HG03097 (cell line): ENCODE measurements around the gene CDK9.

Experiments used
- ATAC-seq: cut with Tn5 transposase; IDR thresholded peaks from one replicate; pipeline ENCODE4 v1.9.1; 2021; ENCODE audit not compliant: unreplicated experiment, low FRiP score

The CDK9 gene

GRCh38 chr9:127761061-127761460, 24.8 kb upstream of the CDK9 start:
- ATAC-seq, result no peak

- ATAC-seq, result no peak
Observed at GRCh38 chr9:127761491-127761956, 24.3 kb upstream of the CDK9 start.

GRCh38 chr9:127762111-127762676, 23.6 kb upstream of the CDK9 start:
- ATAC-seq, result no peak

GRCh38 chr9:127763918-127764384, 21.9 kb upstream of the CDK9 start:
- no peak for ATAC-seq

- no peak for ATAC-seq
Observed at GRCh38 chr9:127765418-127765817, 20.4 kb upstream of the CDK9 start.

- no peak for ATAC-seq
Observed at GRCh38 chr9:127767410-127767809, 18.4 kb upstream of the CDK9 start.

GRCh38 chr9:127767909-127768331, 17.9 kb upstream of the CDK9 start:
- no peak for ATAC-seq

GRCh38 chr9:127768698-127769097, 17.1 kb upstream of the CDK9 start:
- ATAC-seq, result no peak

- ATAC-seq, result no peak
Observed at GRCh38 chr9:127769101-127769500, 16.7 kb upstream of the CDK9 start.

- no peak for ATAC-seq
Observed at GRCh38 chr9:127769929-127770582, 15.8 kb upstream of the CDK9 start.

GRCh38 chr9:127770583-127770904, 15.3 kb upstream of the CDK9 start:
- no peak for ATAC-seq

GRCh38 chr9:127770905-127771569, 14.8 kb upstream of the CDK9 start:
- ATAC-seq, result peak; percentile 89

- ATAC-seq, result no peak
Observed at GRCh38 chr9:127771570-127772189, 14.2 kb upstream of the CDK9 start.

- no peak for ATAC-seq
Observed at GRCh38 chr9:127772603-127773002, 13.2 kb upstream of the CDK9 start.

- no peak for ATAC-seq
Observed at GRCh38 chr9:127773272-127773671, 12.6 kb upstream of the CDK9 start.

GRCh38 chr9:127773981-127774380, 11.9 kb upstream of the CDK9 start:
- ATAC-seq, result no peak

- ATAC-seq, result no peak
Observed at GRCh38 chr9:127776195-127776923, 9.5 kb upstream of the CDK9 start.

GRCh38 chr9:127776924-127777289, 8.9 kb upstream of the CDK9 start:
- ATAC-seq, result no peak

- ATAC-seq, result no peak
Observed at GRCh38 chr9:127777368-127777980, 8.4 kb upstream of the CDK9 start.

GRCh38 chr9:127778280-127779135, 7.3 kb upstream of the CDK9 start, which contains the start of gene SH2D3C:
Gene SH2D3C, minus strand, starts transcription at chr9:127778666. Its CDS starts 39 bp downstream, at chr9:127778627.
- no peak for ATAC-seq
